Mesothelial cell of epicardium (in vitro differentiated cells): Measurements from ENCODE around the gene TMEM131L. TPM values are rescaled to one million over a fixed set of nuclear protein-coding genes. Genes with fewer than 3 reads are reported as not detected.
"Not testable (repeated sequence)": the region's sequence is repeated elsewhere in the genome, so short reads cannot be mapped to it uniquely, and the experiment has no call there.

Experiments used
- DNase-seq, 2 experiments: peaks; one replicate each; pipeline ENCODE4 v3.0.0; 2021; ENCODE audit warnings: low spot score in 2 of 2; ENCODE audit not compliant: unreplicated experiment in 2 of 2
- H3K27ac Mint-ChIP-seq: 2 replicates; pipeline ENCODE4 v1.8.0; 2021; ENCODE audit warnings: mixed read lengths
- H3K27me3 Mint-ChIP-seq: 2 replicates; pipeline ENCODE4 v1.8.0; 2021; ENCODE audit warnings: low read depth, mixed read lengths
- H3K36me3 Mint-ChIP-seq: 2 replicates; pipeline ENCODE4 v1.8.0; 2021; ENCODE audit warnings: mixed read lengths
- H3K4me1 Mint-ChIP-seq: 2 replicates; pipeline ENCODE4 v1.8.0; 2021; ENCODE audit warnings: mixed read lengths
- H3K4me3 Mint-ChIP-seq: 2 replicates; pipeline ENCODE4 v1.8.0; 2021; ENCODE audit warnings: mild to moderate bottlenecking, moderate library complexity, mixed read lengths
- H3K9me3 Mint-ChIP-seq: 2 replicates; pipeline ENCODE4 v1.8.0; 2021; ENCODE audit warnings: mixed read lengths
- total RNA-seq: library from RNA; stranded (reverse); gene quantifications from 3 replicates; pipeline ENCODE4 v1.2.1, GENCODE V29; 2021
- TF ChIP-seq, protein P1 (sequence below): fragments of 200-600 bp; sonication (generic); IDR thresholded peaks from one replicate; pipeline ENCODE4 v1.5.0; 2021; ENCODE audit warnings: antibody characterized with exemption; ENCODE audit not compliant: unreplicated experiment

Gene TMEM131L
- total RNA-seq, 1 donor from 2014 or later = 13.9 TPM

DNA sequence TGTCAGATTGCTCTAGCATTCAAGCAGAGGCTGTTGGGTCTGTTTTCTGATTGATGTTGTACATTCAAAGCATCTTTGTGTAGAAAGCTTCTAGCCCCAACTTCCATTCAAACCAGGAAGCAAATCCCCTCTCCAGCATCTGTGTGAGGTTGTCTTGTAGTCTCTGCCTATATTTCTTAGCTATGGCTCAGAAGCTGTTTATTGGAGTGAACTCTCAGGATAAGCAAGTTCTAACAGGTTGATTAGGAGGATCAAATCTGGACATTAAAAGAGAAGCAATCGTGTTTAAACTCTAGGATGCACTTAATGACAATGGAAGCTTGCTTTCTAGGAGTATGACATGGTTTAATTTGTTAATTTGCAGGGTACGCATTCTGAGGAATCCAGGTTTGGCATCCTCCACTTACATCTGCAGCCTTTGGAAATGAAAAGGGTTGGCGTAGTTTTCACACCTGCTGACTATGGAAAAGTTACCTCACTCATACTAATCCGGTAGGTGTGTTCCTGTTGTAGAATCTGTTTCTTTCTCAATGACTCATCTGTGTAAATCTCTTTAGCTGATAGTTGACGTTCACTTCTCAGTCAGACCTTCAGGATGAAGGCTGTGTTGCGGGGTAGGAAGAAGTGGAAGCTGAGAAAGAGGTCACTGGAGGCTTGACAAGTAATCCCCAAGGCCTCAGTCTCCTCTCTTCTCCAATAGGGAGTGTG lies 129.9 kb downstream of the TMEM131L start:
- no peaks in the 10 kb centered on the region for H3K27me3 Mint-ChIP-seq
- peaks cover 16% of the 10 kb centered on the region for H3K4me1 Mint-ChIP-seq
- no peak overlapping the region for H3K4me3 Mint-ChIP-seq
- H3K27ac Mint-ChIP-seq = no peak overlapping the region
- no peak for DNase-seq
- H3K9me3 Mint-ChIP-seq = peaks cover 4% of the 10 kb centered on the region
- H3K36me3 Mint-ChIP-seq = peaks cover 17% of the 10 kb centered on the region
- TF ChIP-seq, protein P1, sequence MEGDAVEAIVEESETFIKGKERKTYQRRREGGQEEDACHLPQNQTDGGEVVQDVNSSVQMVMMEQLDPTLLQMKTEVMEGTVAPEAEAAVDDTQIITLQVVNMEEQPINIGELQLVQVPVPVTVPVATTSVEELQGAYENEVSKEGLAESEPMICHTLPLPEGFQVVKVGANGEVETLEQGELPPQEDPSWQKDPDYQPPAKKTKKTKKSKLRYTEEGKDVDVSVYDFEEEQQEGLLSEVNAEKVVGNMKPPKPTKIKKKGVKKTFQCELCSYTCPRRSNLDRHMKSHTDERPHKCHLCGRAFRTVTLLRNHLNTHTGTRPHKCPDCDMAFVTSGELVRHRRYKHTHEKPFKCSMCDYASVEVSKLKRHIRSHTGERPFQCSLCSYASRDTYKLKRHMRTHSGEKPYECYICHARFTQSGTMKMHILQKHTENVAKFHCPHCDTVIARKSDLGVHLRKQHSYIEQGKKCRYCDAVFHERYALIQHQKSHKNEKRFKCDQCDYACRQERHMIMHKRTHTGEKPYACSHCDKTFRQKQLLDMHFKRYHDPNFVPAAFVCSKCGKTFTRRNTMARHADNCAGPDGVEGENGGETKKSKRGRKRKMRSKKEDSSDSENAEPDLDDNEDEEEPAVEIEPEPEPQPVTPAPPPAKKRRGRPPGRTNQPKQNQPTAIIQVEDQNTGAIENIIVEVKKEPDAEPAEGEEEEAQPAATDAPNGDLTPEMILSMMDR = no peak

- H3K9me3 Mint-ChIP-seq = peaks cover 4% of the 10 kb centered on the region
- H3K4me1 Mint-ChIP-seq = peaks cover 2% of the 10 kb centered on the region
- H3K4me3 Mint-ChIP-seq = no peak overlapping the region
- H3K27me3 Mint-ChIP-seq = no peaks in the 10 kb centered on the region
- TF ChIP-seq, protein P1 = no peak
- no peak overlapping the region for H3K27ac Mint-ChIP-seq
- peaks cover 29% of the 10 kb centered on the region for H3K36me3 Mint-ChIP-seq
- DNase-seq = no peak
Measured at GRCh38 chr4:153602758-153603157, 136.6 kb downstream of the TMEM131L start.

GRCh38 chr4:153603258-153603657 lies 137.1 kb downstream of the TMEM131L start:
- H3K4me1 Mint-ChIP-seq = no peaks in the 10 kb centered on the region
- TF ChIP-seq, protein P1 = no peak
- H3K27ac Mint-ChIP-seq = no peak overlapping the region
- H3K27me3 Mint-ChIP-seq = no peaks in the 10 kb centered on the region
- no peak for DNase-seq
- H3K4me3 Mint-ChIP-seq = no peak overlapping the region
- peaks cover 27% of the 10 kb centered on the region for H3K36me3 Mint-ChIP-seq
- peaks cover 4% of the 10 kb centered on the region for H3K9me3 Mint-ChIP-seq

GRCh38 chr4:153603835-153604234 lies 137.7 kb downstream of the TMEM131L start:
- no peak overlapping the region for H3K4me3 Mint-ChIP-seq
- H3K4me1 Mint-ChIP-seq = no peaks in the 10 kb centered on the region
- no peaks in the 10 kb centered on the region for H3K27me3 Mint-ChIP-seq
- H3K36me3 Mint-ChIP-seq = peaks cover 24% of the 10 kb centered on the region
- H3K9me3 Mint-ChIP-seq = peaks cover 4% of the 10 kb centered on the region
- no peak overlapping the region for H3K27ac Mint-ChIP-seq
- DNase-seq = no peak
- TF ChIP-seq, protein P1 = no peak

- not testable (repeated sequence) for H3K4me1 Mint-ChIP-seq, DNase-seq, H3K4me3 Mint-ChIP-seq, H3K27ac Mint-ChIP-seq, H3K27me3 Mint-ChIP-seq
- Mint-ChIP-seq H3K36me3 (peaks cover 16% of the 10 kb centered on the region), H3K9me3 (peaks cover 16% of the 10 kb centered on the region)
Measured at GRCh38 chr4:153609070-153609469, 142.9 kb downstream of the TMEM131L start.

- peaks cover 16% of the 10 kb centered on the region for H3K9me3 Mint-ChIP-seq
- H3K27me3 Mint-ChIP-seq = no peaks in the 10 kb centered on the region
- H3K36me3 Mint-ChIP-seq = peaks cover 22% of the 10 kb centered on the region
- TF ChIP-seq, protein P1 = no peak
- H3K4me3 Mint-ChIP-seq = no peak overlapping the region
- H3K4me1 Mint-ChIP-seq = no peaks in the 10 kb centered on the region
- H3K27ac Mint-ChIP-seq = no peak overlapping the region
- DNase-seq = no peak
Measured at GRCh38 chr4:153610623-153611376, 144.6 kb downstream of the TMEM131L start.
